BLaER1 treated with 17β-estradiol and CSF1 and Interleukin-3, amounts not matched to agents 10 nM and 100 nM (cell line): Measurements from ENCODE around the gene HSPA4.
A peak's percentile ranks its signal among the peaks of the same experiment; 100 is the strongest.

Experiments used
- H3K27ac ChIP-seq, 11 experiments: shearing (Covaris generic); formaldehyde crosslinking; 2 replicates each; pipeline ENCODE4 v1.8.1; 2022
- H3K27me3 ChIP-seq, 11 experiments: shearing (Covaris generic); formaldehyde crosslinking; 2 replicates each; pipeline ENCODE4 v1.8.1; 2022
- H3K36me3 ChIP-seq, 11 experiments: shearing (Covaris generic); formaldehyde crosslinking; 2 replicates each; pipeline ENCODE4 v1.8.1; 2022
- H3K4me1 ChIP-seq, 10 experiments: shearing (Covaris generic); formaldehyde crosslinking; 2 replicates each; pipeline ENCODE4 v1.8.1; 2022
- H3K4me2 ChIP-seq, 11 experiments: shearing (Covaris generic); formaldehyde crosslinking; 2 replicates each; pipeline ENCODE4 v1.8.1; 2022
- H3K4me3 ChIP-seq, 10 experiments: shearing (Covaris generic); formaldehyde crosslinking; 2 replicates each; pipeline ENCODE4 v1.8.1; 2022
- H3K9ac ChIP-seq, 11 experiments: shearing (Covaris generic); formaldehyde crosslinking; 2 replicates each; pipeline ENCODE4 v1.8.1; 2022
- H3K9me3 ChIP-seq, 11 experiments: shearing (Covaris generic); formaldehyde crosslinking; replicated peaks in 1 of 11; 2 replicates each; pipeline ENCODE4 v1.8.1; 2022
- H4K20me1 ChIP-seq, 11 experiments: shearing (Covaris generic); formaldehyde crosslinking; 2 replicates each; pipeline ENCODE4 v1.8.1; 2022
- Cebpa-rat ChIP-seq, 11 experiments: shearing (Covaris generic); IDR thresholded peaks; 2 replicates each; pipeline ENCODE4 v1.8.1; 2022

The HSPA4 gene

GRCh38 chr5:133120156-133120750 lies 68.4 kb downstream of the HSPA4 start:
- Histone ChIP-seq H3K4me2 (peak overlapping the region; percentile 20 to 86 (median 65); a peak in 21 of 22 replicates), H3K4me3 (no peak overlapping the region), H4K20me1 (no peaks in the 10 kb centered on the region; a peak in 1 of 22 replicates), H3K9ac (peak overlapping the region in 7 of 11 experiments; percentile 10 to 50 (median 21); a peak in 9 of 22 replicates), H3K9me3 (no peaks in the 10 kb centered on the region), H3K27me3 (no peaks in the 10 kb centered on the region), H3K27ac (peak overlapping the region in 9 of 11 experiments; percentile 24 to 62 (median 45); a peak in 14 of 22 replicates), H3K4me1 (peaks cover 17 to 53% (median 34%) of the 10 kb centered on the region in 10 experiments; a peak in 19 of 20 replicates), H3K36me3 (no peaks in the 10 kb centered on the region)
- no peak for TF ChIP-seq Cebpa-rat (IDR thresholded peaks at IDR 0.05)

- Histone ChIP-seq H3K9me3 (no peaks in the 10 kb centered on the region), H3K27me3 (no peaks in the 10 kb centered on the region), H3K4me3 (no peak overlapping the region), H3K36me3 (no peaks in the 10 kb centered on the region), H3K27ac (peak overlapping the region in 8 of 11 experiments; percentile 33 to 62 (median 48); a peak in 10 of 22 replicates), H3K4me1 (peaks cover 17 to 48% (median 34%) of the 10 kb centered on the region in 10 experiments; a peak in 19 of 20 replicates), H4K20me1 (no peaks in the 10 kb centered on the region; a peak in 1 of 22 replicates), H3K9ac (peak overlapping the region in 6 of 11 experiments; percentile 4 to 45 (median 19); a peak in 5 of 22 replicates), H3K4me2 (peak overlapping the region; percentile 20 to 86 (median 65); a peak in 21 of 22 replicates)
- TF ChIP-seq Cebpa-rat (IDR thresholded peaks at IDR 0.05) = no peak
Measured at GRCh38 chr5:133121080-133121479, 69.3 kb downstream of the HSPA4 start.

- Histone ChIP-seq H3K27me3 (no peaks in the 10 kb centered on the region), H3K9me3 (no peaks in the 10 kb centered on the region), H3K9ac (peak overlapping the region in 2 of 11 experiments; percentile 4; a peak in 1 of 22 replicates), H3K27ac (peak overlapping the region in 6 of 11 experiments; percentile 14 to 60 (median 38); a peak in 7 of 22 replicates), H3K4me2 (peak overlapping the region in 10 of 11 experiments; percentile 38 to 86 (median 69); a peak in 19 of 22 replicates), H3K4me3 (no peak overlapping the region), H4K20me1 (no peaks in the 10 kb centered on the region; a peak in 1 of 22 replicates), H3K36me3 (no peaks in the 10 kb centered on the region), H3K4me1 (peaks cover 17 to 48% (median 34%) of the 10 kb centered on the region in 10 experiments; a peak in 19 of 20 replicates)
- no peak for TF ChIP-seq Cebpa-rat (IDR thresholded peaks at IDR 0.05)
Measured at GRCh38 chr5:133121611-133122150, 69.9 kb downstream of the HSPA4 start.

- no peaks in the 10 kb centered on the region for H3K27me3 ChIP-seq
- H3K4me2 ChIP-seq = no peak overlapping the region
- H3K9me3 ChIP-seq = no peaks in the 10 kb centered on the region
- no peak overlapping the region for H3K4me3 ChIP-seq
- no peaks in the 10 kb centered on the region; a peak in 1 of 22 replicates for H4K20me1 ChIP-seq
- TF ChIP-seq Cebpa-rat (IDR thresholded peaks at IDR 0.05) = no peak
- H3K9ac ChIP-seq = no peak overlapping the region
- peaks cover 17 to 43% (median 34%) of the 10 kb centered on the region in 10 experiments; a peak in 19 of 20 replicates for H3K4me1 ChIP-seq
- no peaks in the 10 kb centered on the region for H3K36me3 ChIP-seq
- no peak overlapping the region for H3K27ac ChIP-seq
Measured at GRCh38 chr5:133122711-133123110, 70.9 kb downstream of the HSPA4 start.

GRCh38 chr5:133123297-133123696 lies 71.5 kb downstream of the HSPA4 start:
- Histone ChIP-seq H3K9me3 (no peaks in the 10 kb centered on the region), H3K4me2 (no peak overlapping the region), H3K27me3 (no peaks in the 10 kb centered on the region), H4K20me1 (no peaks in the 10 kb centered on the region; a peak in 1 of 22 replicates), H3K4me1 (peaks cover 17 to 40% (median 34%) of the 10 kb centered on the region in 10 experiments; a peak in 19 of 20 replicates), H3K4me3 (no peak overlapping the region), H3K27ac (no peak overlapping the region), H3K9ac (no peak overlapping the region), H3K36me3 (no peaks in the 10 kb centered on the region)
- no peak for TF ChIP-seq Cebpa-rat (IDR thresholded peaks at IDR 0.05)

- H4K20me1 ChIP-seq = no peaks in the 10 kb centered on the region; a peak in 1 of 22 replicates
- H3K27me3 ChIP-seq = no peaks in the 10 kb centered on the region
- no peak overlapping the region for H3K4me3 ChIP-seq
- TF ChIP-seq Cebpa-rat (IDR thresholded peaks at IDR 0.05) = no peak
- no peaks in the 10 kb centered on the region for H3K36me3 ChIP-seq
- H3K4me2 ChIP-seq = no peak overlapping the region
- no peak overlapping the region for H3K9ac ChIP-seq
- peaks cover 17 to 24% (median 22%) of the 10 kb centered on the region in 10 experiments for H3K4me1 ChIP-seq
- no peak overlapping the region for H3K27ac ChIP-seq
- H3K9me3 ChIP-seq = no peaks in the 10 kb centered on the region
Measured at GRCh38 chr5:133124891-133125290, 73.1 kb downstream of the HSPA4 start.

- Histone ChIP-seq H4K20me1 (no peaks in the 10 kb centered on the region), H3K9me3 (no peaks in the 10 kb centered on the region), H3K27me3 (no peaks in the 10 kb centered on the region), H3K9ac (no peak overlapping the region), H3K4me2 (no peak overlapping the region), H3K27ac (no peak overlapping the region), H3K36me3 (no peaks in the 10 kb centered on the region), H3K4me1 (peaks cover 5 to 12% (median 9%) of the 10 kb centered on the region in 10 experiments; a peak in 19 of 20 replicates), H3K4me3 (no peak overlapping the region)
- TF ChIP-seq Cebpa-rat (IDR thresholded peaks at IDR 0.05) = no peak
Measured at GRCh38 chr5:133128066-133128465, 76.3 kb downstream of the HSPA4 start.

GRCh38 chr5:133129289-133129688 lies 77.5 kb downstream of the HSPA4 start:
- Histone ChIP-seq H3K9me3 (no peaks in the 10 kb centered on the region), H3K27me3 (no peaks in the 10 kb centered on the region), H4K20me1 (no peaks in the 10 kb centered on the region), H3K4me1 (peaks cover 5 to 12% (median 9%) of the 10 kb centered on the region in 10 experiments; a peak in 19 of 20 replicates), H3K36me3 (no peaks in the 10 kb centered on the region), H3K4me2 (no peak overlapping the region), H3K27ac (no peak overlapping the region), H3K9ac (no peak overlapping the region), H3K4me3 (no peak overlapping the region)
- no peak for TF ChIP-seq Cebpa-rat (IDR thresholded peaks at IDR 0.05)

- peaks cover 5 to 12% (median 9%) of the 10 kb centered on the region in 10 experiments; a peak in 19 of 20 replicates for H3K4me1 ChIP-seq
- peak overlapping the region in 8 of 11 experiments; percentile 16 to 68 (median 50); a peak in 10 of 22 replicates for H3K4me2 ChIP-seq
- no peak overlapping the region for H3K9ac ChIP-seq
- H3K36me3 ChIP-seq = no peaks in the 10 kb centered on the region
- H4K20me1 ChIP-seq = no peaks in the 10 kb centered on the region
- no peak overlapping the region for H3K4me3 ChIP-seq
- no peak for TF ChIP-seq Cebpa-rat (IDR thresholded peaks at IDR 0.05)
- H3K9me3 ChIP-seq = no peaks in the 10 kb centered on the region
- no peak overlapping the region for H3K27ac ChIP-seq
- H3K27me3 ChIP-seq = no peaks in the 10 kb centered on the region
Measured at GRCh38 chr5:133129950-133130349, 78.1 kb downstream of the HSPA4 start.
